ENCODE results near the gene FAM89A.
A peak's percentile ranks its signal among the peaks of the same experiment; 100 is the strongest.

FAM89A gene

GRCh38 chr1:231040019-231040799 lies at the start of gene FAM89A:
Gene FAM89A, minus strand, starts transcription at chr1:231040254. Its CDS starts 43 bp downstream, at chr1:231040211.
- DNase-seq, result peak; percentile 69

- DNase-seq, result no peak
These were observed 44.3 kb upstream of the FAM89A start for GRCh38 chr1:231084353-231084752.

GRCh38 chr1:231079163-231079562 lies 39.1 kb upstream of the FAM89A start:
- DNase-seq, result no peak

- no peak for DNase-seq
These were observed 38.2 kb upstream of the FAM89A start for GRCh38 chr1:231078250-231078649.

- no peak for DNase-seq
These were observed 36.7 kb upstream of the FAM89A start for GRCh38 chr1:231076802-231077201.

GRCh38 chr1:231075497-231075896 lies 35.4 kb upstream of the FAM89A start:
- no peak for DNase-seq

GRCh38 chr1:231075020-231075419 lies 35.0 kb upstream of the FAM89A start:
- DNase-seq, result no peak

GRCh38 chr1:231074046-231074445 lies 34.0 kb upstream of the FAM89A start:
- DNase-seq, result no peak

- no peak for DNase-seq
These were observed 33.3 kb upstream of the FAM89A start for GRCh38 chr1:231073331-231073730.

- no peak for DNase-seq
These were observed 32.5 kb upstream of the FAM89A start for GRCh38 chr1:231072502-231073094.

GRCh38 chr1:231072041-231072440 lies 32.0 kb upstream of the FAM89A start:
- DNase-seq, result no peak

- DNase-seq, result no peak
These were observed 30.8 kb upstream of the FAM89A start for GRCh38 chr1:231070758-231071444.

- DNase-seq, result no peak
These were observed 29.3 kb upstream of the FAM89A start for GRCh38 chr1:231069333-231069732.

GRCh38 chr1:231068762-231069161 lies 28.7 kb upstream of the FAM89A start:
- no peak for DNase-seq

GRCh38 chr1:231065510-231066241 lies 25.6 kb upstream of the FAM89A start:
- DNase-seq, result no peak

GRCh38 chr1:231064418-231064817 lies 24.4 kb upstream of the FAM89A start:
- no peak for DNase-seq

GRCh38 chr1:231063331-231063730 lies 23.3 kb upstream of the FAM89A start:
- no peak for DNase-seq

GRCh38 chr1:231062500-231063270 lies 22.6 kb upstream of the FAM89A start:
- DNase-seq, result no peak

GRCh38 chr1:231059566-231060193 lies 19.6 kb upstream of the FAM89A start:
- no peak for DNase-seq

GRCh38 chr1:231058416-231059109 lies 18.5 kb upstream of the FAM89A start:
- no peak for DNase-seq

- no peak for DNase-seq
These were observed 17.4 kb upstream of the FAM89A start for GRCh38 chr1:231057410-231057809.
